Measurements from ENCODE around the gene SAP130. TPM values are rescaled to one million over a fixed set of nuclear protein-coding genes. Genes with fewer than 3 reads are reported as not detected.

SAP130 gene
- total and polyA plus RNA-seq, 4 donors = 5.2 to 22.5 (median 7.0) TPM

- TF ChIP-seq CTCF (IDR thresholded peaks at IDR 0.05; ENCODE audit: control extremely low read depth, extremely low read depth) = no peak
- Histone ChIP-seq H3K9ac (ENCODE audit: insufficient read depth in 1 of 2, low read length in 2 of 2) (no peak overlapping the region), H3K4me1 (ENCODE audit: control insufficient read depth in 5 of 5, insufficient read depth in 5 of 5, low read length in 5 of 5) (no peaks in the 10 kb centered on the region), H3K9me3 (ENCODE audit: control insufficient read depth in 4 of 4, insufficient read depth in 3 of 4, low read length in 3 of 4) (no peaks in the 10 kb centered on the region), H3K27me3 (ENCODE audit: control insufficient read depth in 3 of 3, insufficient read depth in 3 of 3, low read length in 2 of 3) (no peaks in the 10 kb centered on the region), H3K36me3 (ENCODE audit: control insufficient read depth in 4 of 4, insufficient read depth in 4 of 4, low read length in 4 of 4) (peaks cover 6 to 18% (median 16%) of the 10 kb centered on the region in 4 donors), H3K27ac (ENCODE audit: low read depth in 1 of 2, low read length in 1 of 2) (no peak overlapping the region), H3K4me3 (no peak overlapping the region)
- WGBS, 2 donors = 94 to 95% methylated on average over 11 of the region's 11 CpGs
- no peak for ATAC-seq (ENCODE audit: insufficient read depth, low FRiP score)
- DNase-seq = no peak
These were observed 59.1 kb downstream of the SAP130 start for GRCh38 chr2:127968610-127969339.

- ATAC-seq (ENCODE audit: insufficient read depth, low FRiP score) = no peak
- Histone ChIP-seq H3K27ac (ENCODE audit: low read depth in 1 of 2, low read length in 1 of 2) (no peak overlapping the region), H3K4me3 (no peak overlapping the region), H3K9me3 (ENCODE audit: control insufficient read depth in 4 of 4, insufficient read depth in 3 of 4, low read length in 3 of 4) (no peaks in the 10 kb centered on the region), H3K9ac (ENCODE audit: insufficient read depth in 1 of 2, low read length in 2 of 2) (no peak overlapping the region), H3K36me3 (ENCODE audit: control insufficient read depth in 4 of 4, insufficient read depth in 4 of 4, low read length in 4 of 4) (peaks cover 8 to 22% (median 15%) of the 10 kb centered on the region in 4 donors), H3K4me1 (ENCODE audit: control insufficient read depth in 5 of 5, insufficient read depth in 5 of 5, low read length in 5 of 5) (no peaks in the 10 kb centered on the region), H3K27me3 (ENCODE audit: control insufficient read depth in 3 of 3, insufficient read depth in 3 of 3, low read length in 2 of 3) (no peaks in the 10 kb centered on the region)
- WGBS, 2 donors = 90 to 94% methylated on average over 5 of the region's 5 CpGs
- no peak for DNase-seq
- TF ChIP-seq CTCF (IDR thresholded peaks at IDR 0.05; ENCODE audit: control extremely low read depth, extremely low read depth) = no peak
These were observed 66.1 kb downstream of the SAP130 start for GRCh38 chr2:127961729-127962128.

- 98% methylated on average over 6 of the region's 6 CpGs for WGBS, 2 donors
- Histone ChIP-seq H3K4me3 (no peak overlapping the region), H3K9me3 (ENCODE audit: control insufficient read depth in 4 of 4, insufficient read depth in 3 of 4, low read length in 3 of 4) (no peaks in the 10 kb centered on the region), H3K27me3 (ENCODE audit: control insufficient read depth in 3 of 3, insufficient read depth in 3 of 3, low read length in 2 of 3) (no peaks in the 10 kb centered on the region), H3K36me3 (ENCODE audit: control insufficient read depth in 4 of 4, insufficient read depth in 4 of 4, low read length in 4 of 4) (peaks cover 12 to 33% (median 15%) of the 10 kb centered on the region in 4 donors), H3K4me1 (ENCODE audit: control insufficient read depth in 5 of 5, insufficient read depth in 5 of 5, low read length in 5 of 5) (peaks cover 4 to 18% (median 10%) of the 10 kb centered on the region in 5 donors), H3K27ac (ENCODE audit: low read depth in 1 of 2, low read length in 1 of 2) (no peak overlapping the region), H3K9ac (ENCODE audit: insufficient read depth in 1 of 2, low read length in 2 of 2) (no peak overlapping the region)
- DNase-seq (no peak), ATAC-seq (ENCODE audit: insufficient read depth, low FRiP score) (no peak)
- TF ChIP-seq CTCF (IDR thresholded peaks at IDR 0.05; ENCODE audit: control extremely low read depth, extremely low read depth) = no peak
These were observed 70.6 kb downstream of the SAP130 start for GRCh38 chr2:127957240-127957639.

Measured in lung (tissue), 12 donors.